ENCODE measurements around the gene DCBLD1.

- TF ChIP-seq, protein P1, sequence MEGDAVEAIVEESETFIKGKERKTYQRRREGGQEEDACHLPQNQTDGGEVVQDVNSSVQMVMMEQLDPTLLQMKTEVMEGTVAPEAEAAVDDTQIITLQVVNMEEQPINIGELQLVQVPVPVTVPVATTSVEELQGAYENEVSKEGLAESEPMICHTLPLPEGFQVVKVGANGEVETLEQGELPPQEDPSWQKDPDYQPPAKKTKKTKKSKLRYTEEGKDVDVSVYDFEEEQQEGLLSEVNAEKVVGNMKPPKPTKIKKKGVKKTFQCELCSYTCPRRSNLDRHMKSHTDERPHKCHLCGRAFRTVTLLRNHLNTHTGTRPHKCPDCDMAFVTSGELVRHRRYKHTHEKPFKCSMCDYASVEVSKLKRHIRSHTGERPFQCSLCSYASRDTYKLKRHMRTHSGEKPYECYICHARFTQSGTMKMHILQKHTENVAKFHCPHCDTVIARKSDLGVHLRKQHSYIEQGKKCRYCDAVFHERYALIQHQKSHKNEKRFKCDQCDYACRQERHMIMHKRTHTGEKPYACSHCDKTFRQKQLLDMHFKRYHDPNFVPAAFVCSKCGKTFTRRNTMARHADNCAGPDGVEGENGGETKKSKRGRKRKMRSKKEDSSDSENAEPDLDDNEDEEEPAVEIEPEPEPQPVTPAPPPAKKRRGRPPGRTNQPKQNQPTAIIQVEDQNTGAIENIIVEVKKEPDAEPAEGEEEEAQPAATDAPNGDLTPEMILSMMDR (IDR thresholded peaks at IDR 0.05), result no peak
- no peak for TF ChIP-seq POLR2A (IDR thresholded peaks at IDR 0.05; ENCODE audit: low read depth)
- TF ChIP-seq EP300 (IDR thresholded peaks at IDR 0.05), result no peak
These were observed 51.3 kb downstream of the DCBLD1 start for GRCh38 chr6:117533775-117534174.
